AG10803 (cell line): ENCODE data around the gene ITGAE.
"Not testable (repeated sequence)": the region's sequence is repeated elsewhere in the genome, so short reads cannot be mapped to it uniquely, and the experiment has no call there.

Experiments
- DNase-seq: peaks from one replicate; pipeline ENCODE4 v3.0.0; 2010; ENCODE audit warnings: low read depth
- H3K4me3 ChIP-seq: 2 replicates; pipeline ENCODE4 v1.5.1; 2011; ENCODE audit warnings: mild to moderate bottlenecking, low read length, control low read depth
- CTCF ChIP-seq: conservative IDR thresholded peaks from 2 replicates; pipeline ENCODE4 v1.5.1; 2011; ENCODE audit warnings: mild to moderate bottlenecking, low read length, control low read depth, inconsistent platforms

Gene ITGAE

DNA sequence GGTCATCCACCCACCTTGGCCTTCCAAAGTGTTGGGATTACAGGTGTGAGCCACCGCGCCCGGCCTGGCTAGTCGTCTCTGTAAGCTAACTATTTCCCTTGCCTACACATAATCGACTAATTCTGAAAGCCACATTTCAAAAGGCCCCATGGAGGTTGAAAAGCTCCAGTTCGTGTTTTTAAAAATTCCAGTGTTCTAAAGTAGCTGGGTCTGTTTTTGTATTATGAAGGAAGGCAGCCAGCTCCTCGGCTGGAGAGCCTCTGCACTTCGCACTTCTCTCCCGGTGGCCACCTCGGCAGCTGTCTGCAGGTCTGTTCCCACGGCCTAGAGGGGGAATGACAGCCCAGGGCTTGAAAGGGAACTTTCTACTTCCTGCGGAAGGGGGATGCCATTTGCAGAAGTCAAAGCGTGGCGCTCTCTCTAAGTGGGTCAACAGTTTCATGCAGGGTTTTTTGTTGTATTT lies 60.3 kb downstream of the ITGAE start:
- TF ChIP-seq CTCF: no peak
- DNase-seq: no peak
- H3K4me3 ChIP-seq: no peak overlapping the region

GRCh38 chr17:3739422-3740124 lies 61.4 kb downstream of the ITGAE start:
- TF ChIP-seq CTCF: no peak
- no peak overlapping the region for H3K4me3 ChIP-seq
- DNase-seq: no peak

GRCh38 chr17:3738562-3739295 lies 62.3 kb downstream of the ITGAE start:
- no peak for TF ChIP-seq CTCF
- no peak overlapping the region for H3K4me3 ChIP-seq
- no peak for DNase-seq

GRCh38 chr17:3735515-3735914 lies 65.5 kb downstream of the ITGAE start:
- H3K4me3 ChIP-seq: no peak overlapping the region

DNA sequence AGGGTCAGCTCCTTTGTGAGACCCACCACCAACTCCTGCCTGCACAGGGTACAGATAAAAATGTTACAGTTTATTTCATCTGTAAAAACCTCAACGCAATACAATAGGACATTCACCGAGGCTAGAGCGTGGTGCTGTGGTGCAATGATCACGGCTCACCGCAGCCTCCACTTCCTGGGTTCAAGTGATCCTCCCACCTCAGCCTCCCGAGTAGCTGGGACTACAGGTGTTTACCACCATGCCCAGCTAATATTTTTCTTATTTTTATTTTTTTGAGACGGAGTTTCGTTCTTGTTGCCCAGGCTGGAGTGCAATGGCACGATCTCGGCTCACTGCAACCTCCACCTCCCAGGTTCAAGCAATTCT lies 66.1 kb downstream of the ITGAE start:
- DNase-seq, H3K4me3 ChIP-seq: not testable (repeated sequence)

More at GRCh38 chr17:3735515-3735914, 65.5 kb downstream of the ITGAE start:
- TF ChIP-seq CTCF: no peak
- DNase-seq: no peak

DNA sequence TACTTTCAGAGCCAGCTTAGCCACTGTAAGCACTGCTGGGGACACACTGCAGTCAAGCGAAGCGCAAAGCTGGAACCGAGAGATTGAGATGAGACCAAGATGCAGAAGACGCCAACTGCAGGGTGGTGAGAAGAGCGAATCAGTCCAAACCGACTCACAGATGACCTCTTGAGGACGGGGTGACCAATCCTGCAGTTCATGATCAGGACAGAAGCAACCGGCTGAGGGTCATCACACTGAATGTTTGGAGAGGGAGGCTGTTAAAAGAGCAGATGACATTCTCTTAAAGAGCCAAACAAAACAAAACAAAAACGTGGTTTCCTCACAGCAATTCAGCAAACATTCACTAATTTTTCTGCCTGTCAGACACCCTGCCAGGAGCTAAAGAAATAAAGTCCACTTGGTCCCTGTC lies 68.8 kb downstream of the ITGAE start:
- TF ChIP-seq CTCF: 0 out of 2 replicates have a peak, but pooled peaks have one; percentile 14

DNA sequence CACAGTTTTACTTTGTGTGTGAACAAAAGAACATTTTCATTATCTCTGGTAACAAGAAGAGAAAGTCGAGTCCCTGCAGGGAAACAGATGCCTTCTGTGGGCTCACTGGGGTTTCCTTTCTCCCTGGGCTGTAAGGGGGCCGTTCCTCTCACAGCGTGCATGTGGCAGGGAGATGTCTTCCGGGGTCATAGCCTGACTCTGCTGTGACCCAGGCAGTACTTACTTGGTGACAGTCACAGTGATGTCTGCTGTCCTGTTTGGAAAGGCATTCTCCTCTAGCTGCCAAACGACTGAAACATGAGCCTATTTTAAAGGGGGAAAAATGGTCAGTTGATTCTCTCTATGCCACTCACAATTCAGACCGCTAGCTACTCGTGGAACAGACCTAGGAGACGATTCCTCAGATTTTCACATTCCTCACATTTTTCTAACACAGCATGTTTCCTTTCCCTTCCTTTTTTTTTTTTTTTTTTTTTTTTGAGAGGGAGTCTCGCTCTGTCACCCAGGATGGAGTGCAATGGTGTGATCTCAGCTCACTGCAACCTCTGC lies 70.0 kb downstream of the ITGAE start:
- no peak overlapping the region for H3K4me3 ChIP-seq
- DNase-seq: peak; percentile 63
- no peak for TF ChIP-seq CTCF

More for the DNA sequence above, 68.8 kb downstream of the ITGAE start:
- peak; percentile 27 for DNase-seq
- H3K4me3 ChIP-seq: no peak overlapping the region
